ENCODE measurements around the gene TPX2.

The TPX2 gene

GRCh38 chr20:31831211-31831610 lies 92.1 kb downstream of the TPX2 start:
- Histone ChIP-seq H3K4me1 (ENCODE audit: control insufficient read depth, insufficient read depth, low read length) (peaks cover 20% of the 10 kb centered on the region; the same call in 1 of the 2 replicates), H3K9ac (ENCODE audit: low read length) (no peak overlapping the region), H3K27me3 (ENCODE audit: control insufficient read depth, insufficient read depth, low read length) (no peaks in the 10 kb centered on the region), H3K27ac (ENCODE audit: low read depth, low read length) (no peak overlapping the region), H3K36me3 (ENCODE audit: control insufficient read depth, insufficient read depth, low read length) (no peaks in the 10 kb centered on the region), H3K4me3 (ENCODE audit: low read depth, low read length) (no peak overlapping the region), H3K9me3 (ENCODE audit: control insufficient read depth, insufficient read depth, low read depth, low read length) (no peaks in the 10 kb centered on the region)

- Histone ChIP-seq H3K4me3 (ENCODE audit: low read depth, low read length) (no peak overlapping the region), H3K9me3 (ENCODE audit: control insufficient read depth, insufficient read depth, low read depth, low read length) (no peaks in the 10 kb centered on the region), H3K4me1 (ENCODE audit: control insufficient read depth, insufficient read depth, low read length) (peaks cover 27% of the 10 kb centered on the region; the same call in 1 of the 2 replicates), H3K9ac (ENCODE audit: low read length) (no peak overlapping the region), H3K27ac (ENCODE audit: low read depth, low read length) (no peak overlapping the region), H3K36me3 (ENCODE audit: control insufficient read depth, insufficient read depth, low read length) (no peaks in the 10 kb centered on the region), H3K27me3 (ENCODE audit: control insufficient read depth, insufficient read depth, low read length) (no peaks in the 10 kb centered on the region)
These were observed 92.7 kb downstream of the TPX2 start for GRCh38 chr20:31831771-31832306.

GRCh38 chr20:31833130-31833930 lies 94.2 kb downstream of the TPX2 start:
- Histone ChIP-seq H3K4me1 (ENCODE audit: control insufficient read depth, insufficient read depth, low read length) (peaks cover 42% of the 10 kb centered on the region; the same call in 1 of the 2 replicates), H3K27ac (ENCODE audit: low read depth, low read length) (no peak overlapping the region), H3K9me3 (ENCODE audit: control insufficient read depth, insufficient read depth, low read depth, low read length) (no peaks in the 10 kb centered on the region), H3K27me3 (ENCODE audit: control insufficient read depth, insufficient read depth, low read length) (no peaks in the 10 kb centered on the region), H3K4me3 (ENCODE audit: low read depth, low read length) (no peak overlapping the region), H3K9ac (ENCODE audit: low read length) (no peak overlapping the region), H3K36me3 (ENCODE audit: control insufficient read depth, insufficient read depth, low read length) (no peaks in the 10 kb centered on the region)

GRCh38 chr20:31833931-31834521 lies 94.9 kb downstream of the TPX2 start:
- no peak overlapping the region for H3K4me3 ChIP-seq (ENCODE audit: low read depth, low read length)
- no peak overlapping the region for H3K27ac ChIP-seq (ENCODE audit: low read depth, low read length)
- no peaks in the 10 kb centered on the region for H3K36me3 ChIP-seq (ENCODE audit: control insufficient read depth, insufficient read depth, low read length)
- H3K9ac ChIP-seq (ENCODE audit: low read length), result no peak overlapping the region
- H3K9me3 ChIP-seq (ENCODE audit: control insufficient read depth, insufficient read depth, low read depth, low read length), result no peaks in the 10 kb centered on the region
- no peaks in the 10 kb centered on the region for H3K27me3 ChIP-seq (ENCODE audit: control insufficient read depth, insufficient read depth, low read length)
- peaks cover 44% of the 10 kb centered on the region; the same call in 1 of the 2 replicates for H3K4me1 ChIP-seq (ENCODE audit: control insufficient read depth, insufficient read depth, low read length)

GRCh38 chr20:31835554-31835953 lies 96.5 kb downstream of the TPX2 start:
- no peaks in the 10 kb centered on the region for H3K36me3 ChIP-seq (ENCODE audit: control insufficient read depth, insufficient read depth, low read length)
- no peak overlapping the region for H3K27ac ChIP-seq (ENCODE audit: low read depth, low read length)
- H3K9ac ChIP-seq (ENCODE audit: low read length), result no peak overlapping the region
- H3K9me3 ChIP-seq (ENCODE audit: control insufficient read depth, insufficient read depth, low read depth, low read length), result no peaks in the 10 kb centered on the region
- H3K4me3 ChIP-seq (ENCODE audit: low read depth, low read length), result no peak overlapping the region
- no peaks in the 10 kb centered on the region for H3K27me3 ChIP-seq (ENCODE audit: control insufficient read depth, insufficient read depth, low read length)
- H3K4me1 ChIP-seq (ENCODE audit: control insufficient read depth, insufficient read depth, low read length), result peaks cover 44% of the 10 kb centered on the region; the same call in 1 of the 2 replicates

- Histone ChIP-seq H3K4me3 (ENCODE audit: low read depth, low read length) (no peak overlapping the region), H3K9ac (ENCODE audit: low read length) (no peak overlapping the region), H3K9me3 (ENCODE audit: control insufficient read depth, insufficient read depth, low read depth, low read length) (no peaks in the 10 kb centered on the region), H3K36me3 (ENCODE audit: control insufficient read depth, insufficient read depth, low read length) (no peaks in the 10 kb centered on the region), H3K27ac (ENCODE audit: low read depth, low read length) (no peak overlapping the region), H3K4me1 (ENCODE audit: control insufficient read depth, insufficient read depth, low read length) (peaks cover 48% of the 10 kb centered on the region; the same call in 1 of the 2 replicates), H3K27me3 (ENCODE audit: control insufficient read depth, insufficient read depth, low read length) (no peaks in the 10 kb centered on the region)
These were observed 97.1 kb downstream of the TPX2 start for GRCh38 chr20:31835977-31836852.

GRCh38 chr20:31836853-31837608 lies 97.9 kb downstream of the TPX2 start:
- Histone ChIP-seq H3K27me3 (ENCODE audit: control insufficient read depth, insufficient read depth, low read length) (no peaks in the 10 kb centered on the region), H3K27ac (ENCODE audit: low read depth, low read length) (no peak overlapping the region), H3K36me3 (ENCODE audit: control insufficient read depth, insufficient read depth, low read length) (no peaks in the 10 kb centered on the region), H3K4me1 (ENCODE audit: control insufficient read depth, insufficient read depth, low read length) (peaks cover 54% of the 10 kb centered on the region; the same call in 1 of the 2 replicates), H3K4me3 (ENCODE audit: low read depth, low read length) (no peak overlapping the region), H3K9me3 (ENCODE audit: control insufficient read depth, insufficient read depth, low read depth, low read length) (no peaks in the 10 kb centered on the region), H3K9ac (ENCODE audit: low read length) (no peak overlapping the region)

- Histone ChIP-seq H3K27me3 (ENCODE audit: control insufficient read depth, insufficient read depth, low read length) (no peaks in the 10 kb centered on the region), H3K9ac (ENCODE audit: low read length) (peak overlapping the region; percentile 4), H3K4me1 (ENCODE audit: control insufficient read depth, insufficient read depth, low read length) (peaks cover 63% of the 10 kb centered on the region), H3K4me3 (ENCODE audit: low read depth, low read length) (no peak overlapping the region), H3K27ac (ENCODE audit: low read depth, low read length) (no peak overlapping the region), H3K9me3 (ENCODE audit: control insufficient read depth, insufficient read depth, low read depth, low read length) (no peaks in the 10 kb centered on the region), H3K36me3 (ENCODE audit: control insufficient read depth, insufficient read depth, low read length) (no peaks in the 10 kb centered on the region)
These were observed 98.9 kb downstream of the TPX2 start for GRCh38 chr20:31837896-31838397.

- no peaks in the 10 kb centered on the region for H3K9me3 ChIP-seq (ENCODE audit: control insufficient read depth, insufficient read depth, low read depth, low read length)
- H3K9ac ChIP-seq (ENCODE audit: low read length), result no peak overlapping the region
- no peaks in the 10 kb centered on the region for H3K36me3 ChIP-seq (ENCODE audit: control insufficient read depth, insufficient read depth, low read length)
- H3K4me1 ChIP-seq (ENCODE audit: control insufficient read depth, insufficient read depth, low read length), result peaks cover 67% of the 10 kb centered on the region
- H3K27ac ChIP-seq (ENCODE audit: low read depth, low read length), result no peak overlapping the region
- H3K4me3 ChIP-seq (ENCODE audit: low read depth, low read length), result no peak overlapping the region
- no peaks in the 10 kb centered on the region for H3K27me3 ChIP-seq (ENCODE audit: control insufficient read depth, insufficient read depth, low read length)
These were observed 99.7 kb downstream of the TPX2 start for GRCh38 chr20:31838646-31839292.

Measured in HUES6 (cell line).